ENCODE results near the gene MIA.
"Not testable (repeated sequence)": the region's sequence is repeated elsewhere in the genome, so short reads cannot be mapped to it uniquely, and the experiment has no call there.

MIA gene

DNA sequence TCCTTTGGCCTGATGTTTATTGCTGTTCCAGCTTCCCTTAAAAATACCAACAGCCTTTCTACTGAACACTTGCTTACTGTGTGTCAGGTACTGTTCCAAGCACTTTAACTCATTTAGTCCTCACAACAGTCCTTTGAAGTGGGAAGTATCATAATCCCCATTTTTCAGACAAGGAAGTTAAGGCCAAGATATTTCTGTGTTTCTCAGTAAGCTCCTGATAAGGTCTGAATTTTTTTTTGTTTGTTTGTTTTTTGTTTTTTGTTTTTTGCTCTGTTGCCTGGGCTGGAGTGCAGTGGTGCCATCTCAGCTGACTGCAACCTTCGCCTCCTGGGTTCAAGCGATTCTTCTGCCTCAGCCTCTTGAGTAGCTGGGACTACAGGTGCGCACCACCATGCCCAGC lies 16.8 kb upstream of the MIA start:
- TF ChIP-seq, protein P1, sequence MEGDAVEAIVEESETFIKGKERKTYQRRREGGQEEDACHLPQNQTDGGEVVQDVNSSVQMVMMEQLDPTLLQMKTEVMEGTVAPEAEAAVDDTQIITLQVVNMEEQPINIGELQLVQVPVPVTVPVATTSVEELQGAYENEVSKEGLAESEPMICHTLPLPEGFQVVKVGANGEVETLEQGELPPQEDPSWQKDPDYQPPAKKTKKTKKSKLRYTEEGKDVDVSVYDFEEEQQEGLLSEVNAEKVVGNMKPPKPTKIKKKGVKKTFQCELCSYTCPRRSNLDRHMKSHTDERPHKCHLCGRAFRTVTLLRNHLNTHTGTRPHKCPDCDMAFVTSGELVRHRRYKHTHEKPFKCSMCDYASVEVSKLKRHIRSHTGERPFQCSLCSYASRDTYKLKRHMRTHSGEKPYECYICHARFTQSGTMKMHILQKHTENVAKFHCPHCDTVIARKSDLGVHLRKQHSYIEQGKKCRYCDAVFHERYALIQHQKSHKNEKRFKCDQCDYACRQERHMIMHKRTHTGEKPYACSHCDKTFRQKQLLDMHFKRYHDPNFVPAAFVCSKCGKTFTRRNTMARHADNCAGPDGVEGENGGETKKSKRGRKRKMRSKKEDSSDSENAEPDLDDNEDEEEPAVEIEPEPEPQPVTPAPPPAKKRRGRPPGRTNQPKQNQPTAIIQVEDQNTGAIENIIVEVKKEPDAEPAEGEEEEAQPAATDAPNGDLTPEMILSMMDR (IDR thresholded peaks at IDR 0.05; ENCODE audit: insufficient read depth, low read depth, low read length, missing control alignments) = no peak
- no peak for DNase-seq (ENCODE audit: low read depth)
- no peak overlapping the region for H3K4me3 ChIP-seq (ENCODE audit: low read depth, low read length)

GRCh38 chr19:40759352-40759751 lies 16.0 kb upstream of the MIA start:
- no peak overlapping the region for H3K4me3 ChIP-seq (ENCODE audit: low read depth, low read length)
- DNase-seq (ENCODE audit: low read depth) = no peak
- TF ChIP-seq, protein P1 (IDR thresholded peaks at IDR 0.05; ENCODE audit: insufficient read depth, low read depth, low read length, missing control alignments) = no peak

DNA sequence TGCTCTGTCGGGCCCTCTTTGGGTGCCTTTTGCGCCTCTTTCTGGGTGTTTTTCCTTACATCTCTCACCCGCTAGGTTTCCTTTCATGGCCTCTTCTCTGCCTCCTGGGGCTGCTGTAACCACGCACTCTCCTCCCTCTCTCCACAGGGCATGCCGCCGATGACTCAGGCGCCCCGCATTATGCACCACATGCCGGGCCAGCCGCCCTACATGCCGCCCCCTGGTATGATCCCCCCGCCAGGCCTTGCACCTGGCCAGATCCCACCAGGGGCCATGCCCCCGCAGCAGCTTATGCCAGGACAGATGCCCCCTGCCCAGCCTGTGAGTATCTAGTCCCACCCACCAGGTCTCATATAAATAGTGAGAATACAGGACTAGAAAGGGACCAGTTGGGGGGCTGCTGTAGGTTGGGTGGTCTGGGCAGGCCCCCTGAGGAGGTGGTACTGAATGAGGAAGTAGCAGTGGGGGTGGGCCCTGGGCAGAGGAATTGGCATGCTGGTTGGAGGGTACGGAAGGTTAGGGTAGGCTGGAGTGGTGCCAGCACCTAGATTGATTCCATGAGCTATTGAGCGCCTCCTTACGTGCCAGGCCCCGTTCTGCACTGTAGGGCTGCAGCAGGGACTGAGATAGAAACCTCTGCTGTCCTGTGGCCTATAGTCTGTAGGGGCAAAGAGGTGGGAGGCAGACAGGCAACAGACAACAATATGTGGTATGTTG lies 12.4 kb upstream of the MIA start:
- TF ChIP-seq, protein P1 (IDR thresholded peaks at IDR 0.05; ENCODE audit: insufficient read depth, low read depth, low read length, missing control alignments) = no peak

GRCh38 chr19:40763526-40763925 lies 11.8 kb upstream of the MIA start:
- no peak for DNase-seq (ENCODE audit: low read depth)

More for the DNA sequence above, 12.4 kb upstream of the MIA start:
- DNase-seq (ENCODE audit: low read depth) = no peak
- H3K4me3 ChIP-seq (ENCODE audit: low read depth, low read length) = no peak overlapping the region

GRCh38 chr19:40763963-40764362 lies 11.4 kb upstream of the MIA start:
- no peak overlapping the region for H3K4me3 ChIP-seq (ENCODE audit: low read depth, low read length)
- TF ChIP-seq, protein P1 (IDR thresholded peaks at IDR 0.05; ENCODE audit: insufficient read depth, low read depth, low read length, missing control alignments) = no peak
- DNase-seq (ENCODE audit: low read depth) = no peak

More at GRCh38 chr19:40763526-40763925, 11.8 kb upstream of the MIA start:
- no peak overlapping the region for H3K4me3 ChIP-seq (ENCODE audit: low read depth, low read length)
- TF ChIP-seq, protein P1 (IDR thresholded peaks at IDR 0.05; ENCODE audit: insufficient read depth, low read depth, low read length, missing control alignments) = no peak

GRCh38 chr19:40766385-40766784 lies 8.9 kb upstream of the MIA start:
- not testable (repeated sequence) for DNase-seq (ENCODE audit: low read depth)

DNA sequence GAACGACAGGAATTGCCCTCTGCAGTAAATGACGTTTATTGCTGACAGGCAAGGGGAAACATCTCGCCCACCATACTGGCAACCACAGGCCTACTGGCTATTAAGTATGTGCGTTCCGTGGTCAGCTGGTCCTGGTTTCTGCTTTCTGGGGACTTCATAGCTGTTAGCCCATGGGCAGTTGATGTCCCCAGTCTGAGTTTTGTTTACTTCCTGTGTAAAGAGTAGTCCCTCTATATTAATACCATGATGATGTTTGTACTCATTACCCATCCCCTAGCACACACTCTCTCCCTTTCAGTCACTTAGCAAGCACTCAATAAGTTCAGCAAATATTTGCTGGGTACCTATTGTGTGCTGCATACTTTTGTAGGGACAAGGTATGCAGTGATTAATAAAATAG lies 6.5 kb upstream of the MIA start:
- DNase-seq (ENCODE audit: low read depth) = no peak
- TF ChIP-seq, protein P1 (IDR thresholded peaks at IDR 0.05; ENCODE audit: insufficient read depth, low read depth, low read length, missing control alignments) = no peak
- no peak overlapping the region for H3K4me3 ChIP-seq (ENCODE audit: low read depth, low read length)

More at GRCh38 chr19:40766385-40766784, 8.9 kb upstream of the MIA start:
- H3K4me3 ChIP-seq (ENCODE audit: low read depth, low read length) = not testable (repeated sequence)

DNA sequence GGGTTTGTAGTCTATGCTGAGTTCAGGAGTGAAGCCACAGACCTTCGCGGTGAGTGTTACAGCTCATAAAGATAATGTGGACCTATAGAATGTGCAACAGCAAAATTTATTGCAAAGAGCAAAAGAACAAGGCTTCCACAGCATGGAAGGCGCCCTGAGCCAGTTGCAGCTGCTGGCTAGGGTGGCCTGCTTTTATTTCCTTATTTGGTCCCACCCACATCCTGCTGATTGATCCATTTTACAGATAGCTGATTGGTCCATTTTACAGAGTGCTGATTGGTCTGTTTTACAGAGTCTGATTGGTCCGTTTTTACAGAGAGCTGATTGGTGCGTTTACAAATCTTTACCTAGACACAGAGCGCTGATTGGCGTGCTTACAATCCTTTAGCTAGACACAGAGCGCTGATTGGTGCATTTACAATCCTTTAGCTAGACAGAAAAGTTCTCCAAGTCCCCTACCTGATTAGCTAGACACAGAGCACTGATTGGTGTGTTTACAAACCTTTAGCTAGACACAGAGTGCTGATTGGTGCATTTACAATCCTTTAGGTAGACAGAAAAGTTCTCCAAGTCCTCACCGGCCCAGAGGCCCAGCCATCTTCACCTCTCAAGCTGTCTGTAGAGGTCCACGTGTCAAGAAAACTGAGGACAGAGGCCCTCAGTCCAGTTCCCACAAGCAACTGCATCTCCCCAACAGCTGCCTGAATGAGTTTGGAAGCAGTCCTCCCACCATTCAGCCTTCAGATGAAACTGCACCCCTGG lies 4.0 kb upstream of the MIA start:
- DNase-seq (ENCODE audit: low read depth) = peak; percentile 28
- H3K4me3 ChIP-seq (ENCODE audit: low read depth, low read length) = not testable (repeated sequence)

Data from GM12865 (cell line).